HS-27A (cell line): ENCODE data around the gene IL11.
"Not testable (repeated sequence)": the region's sequence is repeated elsewhere in the genome, so short reads cannot be mapped to it uniquely, and the experiment has no call there.

Source experiments
- DNase-seq: peaks from one replicate; pipeline ENCODE4 v3.0.0-alpha.2; 2012; ENCODE audit warnings: low read depth, missing footprints

IL11 gene

DNA sequence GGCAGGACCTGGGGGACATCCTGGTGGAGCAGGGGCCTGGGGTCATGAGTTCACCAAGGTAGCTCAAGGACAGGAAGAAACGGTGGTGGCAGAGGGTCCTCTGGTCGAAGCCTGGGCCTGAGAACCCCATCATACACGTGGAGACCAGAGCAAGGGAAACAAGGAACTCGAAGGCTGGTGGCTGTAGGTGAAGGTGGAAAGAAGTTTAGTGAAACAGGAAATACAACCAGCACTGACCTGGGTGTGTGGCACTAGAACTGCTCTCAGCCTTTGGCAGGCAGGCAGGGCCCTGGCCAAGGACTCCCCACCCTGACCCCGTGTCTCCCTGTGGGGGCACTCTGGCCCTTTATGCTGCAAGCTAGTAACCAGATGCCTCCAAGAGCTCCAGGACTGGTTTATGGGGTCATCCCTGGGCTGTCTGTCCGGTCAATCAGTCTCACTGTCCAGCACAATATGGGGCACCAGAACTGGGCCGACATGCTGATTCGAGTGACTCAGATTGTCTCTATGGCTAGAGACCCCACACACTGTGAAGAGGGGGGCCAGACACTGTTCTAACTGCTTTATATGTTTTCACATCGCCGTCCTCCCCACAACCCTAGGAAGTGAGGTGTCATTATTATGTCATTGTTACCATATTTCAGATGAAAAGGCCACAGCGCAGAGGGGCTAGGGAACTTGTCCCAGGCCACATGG, 19.5 kb downstream of the IL11 start:
- no peak for DNase-seq

DNA sequence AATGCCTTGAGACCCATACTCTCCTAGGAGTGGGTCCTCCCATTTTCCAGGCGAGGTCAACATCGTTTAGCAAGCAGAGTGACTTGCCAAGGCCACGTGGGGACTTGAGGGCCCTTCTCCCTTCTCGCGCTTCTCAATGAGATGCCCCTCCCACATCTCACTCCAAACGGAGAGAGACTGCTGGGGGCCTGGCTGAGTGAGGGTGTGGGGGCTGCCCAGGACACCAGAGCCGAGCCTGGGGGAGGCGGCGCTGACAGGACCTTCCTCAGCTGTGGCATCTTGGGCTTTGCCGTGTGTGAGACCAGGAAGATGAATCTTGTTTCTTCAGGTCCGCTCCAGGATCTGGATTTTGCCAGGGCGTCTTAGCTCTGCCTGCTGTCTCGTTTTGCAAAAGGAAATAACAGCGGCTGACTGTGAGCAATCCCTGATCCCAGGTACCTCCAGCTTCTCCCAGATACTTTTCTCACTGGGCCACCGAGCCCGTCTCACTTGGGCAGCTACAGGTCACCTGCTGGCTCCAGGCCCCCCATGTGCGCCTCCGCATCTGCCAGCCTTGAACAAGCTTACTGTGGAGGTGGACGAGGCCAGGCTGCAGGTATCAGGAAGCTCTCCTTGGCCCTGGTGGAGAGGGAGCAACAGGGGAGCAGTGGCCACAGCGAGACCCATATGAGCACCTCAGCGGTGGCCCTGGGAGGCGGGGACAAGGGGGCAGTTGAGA, 21.8 kb downstream of the IL11 start:
- no peak for DNase-seq

DNA sequence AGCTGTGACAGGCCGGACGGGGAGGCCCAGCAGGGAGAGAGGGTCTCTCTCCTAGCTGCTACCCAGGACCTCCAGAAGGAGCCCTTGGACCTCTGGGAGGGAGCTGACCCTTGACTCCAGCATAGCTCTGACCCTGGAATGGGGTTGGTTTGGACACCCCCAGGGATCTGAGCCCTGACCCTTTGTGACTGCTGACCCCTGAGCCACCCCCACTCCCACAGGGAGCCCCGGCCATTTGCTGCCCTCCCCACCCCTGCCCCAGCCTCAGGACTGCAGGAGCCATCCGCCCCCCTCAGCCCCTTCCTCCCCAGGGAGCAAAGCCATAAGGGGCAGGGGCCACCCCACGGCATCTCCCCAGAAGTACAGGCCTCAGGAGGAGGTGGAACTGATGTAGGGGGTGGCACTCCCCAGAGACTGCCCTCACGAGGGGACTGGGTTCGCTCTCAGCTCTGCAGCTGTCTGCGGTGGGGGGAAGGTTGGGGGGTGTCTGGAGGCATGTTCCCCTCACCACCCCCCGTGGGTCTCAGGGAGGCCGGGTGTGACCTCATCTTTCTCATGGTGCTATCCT, 22.7 kb downstream of the IL11 start:
- DNase-seq: no peak

GRCh38 chr19:55346725-55347441, 23.4 kb downstream of the IL11 start:
- DNase-seq: no peak

GRCh38 chr19:55345818-55346724, 24.2 kb downstream of the IL11 start:
- no peak for DNase-seq

- no peak for DNase-seq
Measured at GRCh38 chr19:55345101-55345817, 25.0 kb downstream of the IL11 start.

DNA sequence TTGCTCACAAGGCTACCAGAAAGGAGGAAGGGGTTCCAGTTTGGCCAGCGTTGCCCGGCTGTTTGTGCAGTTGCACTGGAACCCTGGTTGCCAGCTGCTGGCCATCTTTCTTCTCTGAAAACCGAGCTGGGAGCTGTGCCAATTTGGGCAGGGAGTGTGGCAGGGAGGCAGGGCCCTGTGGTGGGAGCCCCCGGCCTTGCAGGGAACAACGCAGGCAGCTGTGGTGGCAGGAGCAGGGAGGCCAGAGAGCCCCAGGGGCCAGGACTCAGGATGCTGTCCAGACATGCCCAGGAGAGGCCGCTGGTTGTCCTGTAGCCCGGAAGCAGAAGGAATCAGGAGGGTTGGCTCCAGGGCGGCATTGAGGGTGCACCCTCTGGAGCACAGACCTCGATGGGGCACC, 25.8 kb downstream of the IL11 start:
- no peak for DNase-seq

GRCh38 chr19:55341595-55342531, 28.4 kb downstream of the IL11 start:
- no peak for DNase-seq

DNA sequence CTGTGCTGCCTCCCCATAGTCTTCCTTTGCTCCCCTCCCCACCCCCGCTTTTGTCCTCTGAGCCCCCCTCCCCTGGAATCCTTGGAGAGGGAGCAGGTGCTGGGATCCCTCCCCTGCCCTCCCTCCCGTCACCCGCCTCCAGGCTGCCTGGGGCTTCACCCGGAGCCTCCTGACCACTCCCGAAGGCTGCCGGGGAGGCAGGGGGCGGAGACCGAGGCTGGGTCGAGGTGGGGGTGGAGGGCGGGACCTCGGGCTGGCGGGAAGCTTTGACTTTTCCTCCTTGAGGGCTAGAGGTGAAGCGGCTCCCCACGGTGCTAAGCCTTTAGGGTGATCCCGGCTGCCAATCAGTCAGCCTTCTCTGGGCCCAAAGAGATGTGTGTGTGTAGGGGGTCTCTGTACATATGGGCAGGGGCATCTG, 29.1 kb downstream of the IL11 start:
- no peak for DNase-seq

DNA sequence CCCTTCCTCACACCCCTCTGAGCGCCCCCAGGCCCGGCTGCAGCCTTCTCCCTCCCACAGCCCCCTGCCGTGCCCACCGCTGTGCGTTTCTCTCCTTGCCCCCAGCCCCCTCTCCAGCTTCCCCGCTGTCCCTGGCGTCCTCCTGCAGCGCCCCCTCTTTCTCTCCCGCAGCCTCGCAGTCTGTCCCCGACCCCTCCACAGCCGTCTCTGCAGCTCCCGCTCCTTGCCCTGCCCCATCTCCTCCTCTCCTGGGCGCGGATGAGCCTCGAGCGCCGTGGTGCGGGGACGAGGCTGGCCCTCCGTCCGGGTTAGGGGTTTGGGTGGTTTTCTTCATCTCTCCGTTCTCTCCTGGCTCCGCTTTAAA, 29.5 kb downstream of the IL11 start:
- no peak for DNase-seq

- no peak for DNase-seq
Measured at GRCh38 chr19:55339889-55340783, 30.1 kb downstream of the IL11 start.

- peak; percentile 100 for DNase-seq
Measured at GRCh38 chr19:55339105-55339888, 31.0 kb downstream of the IL11 start, which contains the start of gene KMT5C. KMT5C (plus strand) TSS chr19:55339876; CDS start chr19:55341937, 2,061 bp downstream.

GRCh38 chr19:55336101-55336500, 34.2 kb downstream of the IL11 start:
- DNase-seq: no peak

DNA sequence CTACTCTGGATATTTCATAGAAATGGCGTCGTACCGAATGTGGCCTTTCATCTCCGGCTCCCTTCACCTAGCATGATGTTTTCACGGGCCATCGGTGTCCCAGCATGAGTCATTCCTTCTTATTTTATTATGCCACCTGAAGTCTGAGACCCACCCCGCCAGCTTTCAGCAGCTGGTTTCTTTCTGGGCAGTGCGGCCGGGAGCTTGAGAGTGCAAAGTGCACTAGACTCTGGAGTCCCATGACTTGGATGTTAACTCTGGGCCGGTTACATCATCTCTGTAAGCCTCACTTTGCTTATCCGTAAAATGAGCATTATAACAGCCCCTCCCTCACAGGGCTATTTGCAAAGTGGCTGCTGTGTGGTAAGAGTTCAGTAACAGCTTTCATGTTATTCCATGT, 36.4 kb downstream of the IL11 start:
- DNase-seq: no peak

GRCh38 chr19:55329791-55330190, 40.5 kb downstream of the IL11 start:
- not testable (repeated sequence) for DNase-seq

GRCh38 chr19:55328774-55329318, 41.4 kb downstream of the IL11 start:
- DNase-seq: not testable (repeated sequence)

GRCh38 chr19:55325172-55325571, 45.1 kb downstream of the IL11 start, which contains the start of gene TMEM150B:
TMEM150B (minus strand) TSS chr19:55325341; CDS start chr19:55321036, 4,305 bp downstream.
- no peak for DNase-seq
